ENCODE data around the gene PRSS21. TPM values are rescaled to one million over a fixed set of nuclear protein-coding genes. Genes with fewer than 3 reads are reported as not detected.

Gene PRSS21
- total RNA-seq, 1 donor from 2014 or later = not detected

DNA sequence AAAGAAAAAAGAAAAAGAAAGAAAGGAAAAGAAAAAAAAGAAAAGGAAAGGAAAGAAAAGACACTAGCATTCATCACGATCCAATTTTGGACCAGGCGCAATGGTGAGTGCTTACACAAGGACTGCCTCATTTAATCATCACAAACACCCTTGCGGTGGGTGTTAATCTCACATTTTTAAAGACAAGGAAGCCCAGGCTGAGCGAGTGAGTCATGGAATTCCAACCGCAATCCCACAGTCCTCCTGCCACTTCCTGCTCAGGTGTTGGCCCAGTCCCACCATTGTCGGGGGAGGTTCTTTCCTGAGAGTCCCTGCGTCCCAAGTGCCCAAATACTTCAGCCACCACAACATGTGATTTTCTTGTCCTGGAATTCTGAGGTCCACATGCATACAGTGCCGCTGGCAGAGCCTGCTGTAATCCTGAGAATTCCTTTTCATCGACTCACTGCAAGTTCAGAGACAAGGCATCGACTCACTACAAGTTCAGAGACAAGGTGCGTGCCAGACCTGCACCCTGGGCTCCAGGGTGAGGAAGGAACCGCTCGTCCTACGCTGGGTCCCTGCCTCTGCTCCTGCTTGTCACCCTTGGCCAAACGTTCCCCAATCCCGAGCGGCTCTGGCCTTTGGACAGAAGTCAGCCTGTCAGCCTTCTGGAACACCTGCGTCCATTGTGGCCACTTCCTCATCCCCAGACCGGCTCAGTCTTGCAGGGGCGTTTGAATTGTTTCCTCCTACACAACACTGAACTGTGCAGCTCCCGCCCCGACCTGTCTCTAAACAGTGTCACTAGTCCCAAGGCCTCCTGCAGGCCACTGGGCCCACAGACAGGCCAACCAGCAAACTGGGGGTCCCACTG, 18.8 kb downstream of the PRSS21 start:
- no peak for ATAC-seq
- intact Hi-C loops (cut with DNase I) = no loop called here
- DNase-seq (ENCODE audit: missing footprints) = no peak

DNA sequence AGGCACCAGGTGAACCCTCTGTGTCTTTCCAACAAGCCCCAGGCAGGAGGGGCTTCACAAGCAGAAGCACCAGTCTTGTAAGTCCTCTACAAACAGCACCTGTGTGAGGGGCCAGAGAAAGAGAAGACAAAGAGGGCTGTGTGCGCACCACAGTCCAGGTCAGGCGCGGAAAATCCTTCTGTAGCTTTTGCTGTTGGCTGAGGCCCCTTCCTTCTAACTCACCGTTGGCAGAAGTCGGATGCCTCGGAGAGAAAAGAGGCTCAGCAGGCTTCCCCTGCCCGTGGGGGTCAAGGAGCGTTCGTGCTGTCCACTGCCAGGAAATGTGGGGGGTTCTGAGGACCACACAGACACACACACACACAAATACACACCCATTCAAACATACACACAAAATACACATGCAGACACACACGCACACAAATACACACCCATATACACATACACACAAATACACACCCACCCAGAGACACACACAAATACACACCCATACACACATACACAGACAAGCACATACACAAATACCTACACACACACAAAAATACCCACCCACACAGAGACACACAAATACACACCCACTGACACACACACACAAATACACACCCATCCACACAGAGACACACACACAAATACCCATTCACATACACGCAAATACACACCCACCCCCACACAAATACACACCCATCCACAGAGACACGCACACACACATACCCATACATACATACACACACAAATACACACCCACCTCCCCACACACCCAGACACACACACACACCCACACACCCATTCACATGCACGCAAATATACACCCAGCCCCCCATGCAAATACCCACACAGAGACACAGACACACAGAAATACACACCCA, 19.8 kb downstream of the PRSS21 start:
- ATAC-seq = no peak
- DNase-seq (ENCODE audit: missing footprints) = no peak
- intact Hi-C loops (cut with DNase I) = no loop called here

DNA sequence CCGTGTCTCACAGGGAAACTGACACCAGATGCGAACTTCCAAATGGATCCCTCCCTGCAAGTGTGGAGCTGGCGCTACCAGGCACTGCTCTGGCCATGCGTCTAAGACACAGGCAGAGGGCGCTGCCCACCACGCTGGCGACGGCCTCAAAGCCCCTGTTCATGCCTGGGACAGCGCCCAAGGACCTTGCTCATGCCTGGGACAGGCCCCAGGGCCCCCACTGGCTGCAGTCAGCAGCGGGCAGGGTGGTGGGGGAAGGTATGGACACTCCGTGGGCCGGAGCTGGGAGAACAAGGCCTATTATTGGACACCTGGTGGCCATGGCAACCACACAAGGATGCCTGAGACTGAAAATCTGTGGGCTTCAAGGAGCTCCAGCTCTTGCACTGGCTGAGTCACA, 21.9 kb downstream of the PRSS21 start:
- ATAC-seq = peak; percentile 55
- intact Hi-C loops (cut with DNase I) = loop anchor here (1.0 kb wide), 1 partner anchor 29 kb away; no protein-coding TSS in a partner anchor
- DNase-seq (ENCODE audit: missing footprints) = no peak

DNA sequence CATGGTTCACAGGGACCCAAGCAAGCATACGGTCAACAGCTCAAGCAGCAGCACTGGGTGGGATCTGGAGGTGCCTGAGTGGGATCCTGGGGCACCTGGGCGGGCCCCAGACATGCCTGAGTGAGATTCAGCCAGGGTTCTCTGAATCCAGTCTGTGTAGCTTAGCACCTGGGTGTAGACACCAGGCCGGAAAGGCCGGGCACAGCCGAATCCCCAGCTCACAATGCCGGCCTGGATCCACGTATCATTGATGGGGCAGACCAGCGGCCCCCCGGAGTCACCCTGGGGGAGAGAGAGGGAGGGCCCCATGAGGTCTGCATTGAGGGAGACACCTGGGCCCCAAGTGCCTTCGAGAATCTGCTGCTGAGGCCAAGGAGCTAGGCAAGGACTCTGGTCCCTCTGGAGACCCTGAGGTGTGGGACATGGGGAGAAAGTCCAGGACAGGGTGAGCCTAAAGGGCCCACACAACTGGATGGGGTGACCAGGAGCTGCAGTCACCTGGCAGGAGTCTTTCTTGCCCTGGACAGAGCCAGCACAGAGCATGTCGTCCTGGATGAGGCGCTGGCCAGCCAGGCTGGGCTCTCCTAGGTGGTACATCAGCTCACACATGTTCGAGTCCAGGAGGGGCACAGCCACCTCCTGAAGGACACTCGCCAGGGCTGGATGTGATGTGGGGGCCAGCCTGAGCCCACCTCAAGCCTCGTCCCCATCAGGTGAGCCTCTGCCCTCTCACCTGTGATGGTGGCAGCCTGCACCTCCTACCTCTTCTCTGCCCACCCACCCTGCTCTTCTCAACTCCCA, 22.8 kb downstream of the PRSS21 start:
- no peak for ATAC-seq
- no peak for DNase-seq (ENCODE audit: missing footprints)
- intact Hi-C loops (cut with DNase I) = loop anchor here (1.0 kb wide), 1 partner anchor 28 kb away; no protein-coding TSS in a partner anchor

DNA sequence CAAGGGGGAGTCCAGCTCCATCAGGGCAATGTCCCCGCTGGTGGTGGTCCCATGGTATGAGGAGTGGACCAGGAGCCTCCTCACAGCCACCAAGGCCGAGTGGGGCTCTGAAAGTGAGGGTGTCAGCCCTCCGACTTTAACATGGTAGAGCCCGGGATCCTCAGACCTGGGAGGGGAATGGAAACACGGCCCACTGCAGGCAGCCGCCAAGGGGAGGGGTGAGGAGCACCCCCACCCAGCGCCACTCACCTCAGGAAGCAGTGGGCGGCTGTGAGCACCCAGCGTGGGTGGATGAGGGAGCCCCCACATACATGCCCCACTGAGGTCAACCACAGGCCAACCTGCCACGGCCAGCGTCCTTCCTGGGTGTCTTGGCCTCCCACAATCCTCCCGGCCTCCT, 23.9 kb downstream of the PRSS21 start:
- DNase-seq (ENCODE audit: missing footprints) = no peak
- intact Hi-C loops (cut with DNase I) = no loop called here
- no peak for ATAC-seq

DNA sequence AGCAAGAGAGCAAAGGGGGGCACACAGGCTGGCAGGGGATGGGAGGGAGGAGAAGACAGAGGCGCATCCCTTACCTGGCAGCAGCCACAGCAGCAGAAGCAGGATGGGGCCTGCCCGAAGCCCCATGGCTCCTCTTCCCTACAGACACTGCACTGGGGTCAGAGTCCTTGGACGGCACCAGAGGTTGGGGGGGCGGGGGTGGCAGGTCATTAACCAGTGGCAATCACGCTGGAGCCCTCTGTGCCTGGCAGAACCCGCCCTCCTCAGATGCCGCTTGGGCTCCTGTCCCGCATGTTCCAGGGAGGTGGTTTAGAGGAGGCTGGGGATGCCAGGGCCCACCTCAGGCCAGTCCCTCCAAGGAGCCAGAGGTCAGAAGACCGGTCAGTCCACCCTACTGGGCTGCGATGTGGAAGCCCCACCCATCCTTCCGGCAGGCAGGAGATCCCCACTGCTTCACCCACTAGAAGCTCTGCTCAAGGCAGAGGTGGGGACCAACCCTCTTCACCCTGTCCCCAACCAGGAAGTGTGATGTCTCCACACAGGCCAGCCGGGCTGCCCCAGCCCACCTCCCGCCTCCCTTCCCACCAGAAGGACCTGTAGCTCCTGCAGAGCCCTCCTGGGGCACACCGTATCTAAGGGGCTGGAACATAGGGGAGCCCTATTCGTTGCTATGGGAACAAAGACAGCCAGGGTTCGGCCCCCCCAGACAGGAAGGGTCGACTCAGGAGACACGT, 24.7 kb downstream of the PRSS21 start:
- DNase-seq (ENCODE audit: missing footprints) (no peak), ATAC-seq (no peak)
- intact Hi-C loops (cut with DNase I) = no loop called here

DNA sequence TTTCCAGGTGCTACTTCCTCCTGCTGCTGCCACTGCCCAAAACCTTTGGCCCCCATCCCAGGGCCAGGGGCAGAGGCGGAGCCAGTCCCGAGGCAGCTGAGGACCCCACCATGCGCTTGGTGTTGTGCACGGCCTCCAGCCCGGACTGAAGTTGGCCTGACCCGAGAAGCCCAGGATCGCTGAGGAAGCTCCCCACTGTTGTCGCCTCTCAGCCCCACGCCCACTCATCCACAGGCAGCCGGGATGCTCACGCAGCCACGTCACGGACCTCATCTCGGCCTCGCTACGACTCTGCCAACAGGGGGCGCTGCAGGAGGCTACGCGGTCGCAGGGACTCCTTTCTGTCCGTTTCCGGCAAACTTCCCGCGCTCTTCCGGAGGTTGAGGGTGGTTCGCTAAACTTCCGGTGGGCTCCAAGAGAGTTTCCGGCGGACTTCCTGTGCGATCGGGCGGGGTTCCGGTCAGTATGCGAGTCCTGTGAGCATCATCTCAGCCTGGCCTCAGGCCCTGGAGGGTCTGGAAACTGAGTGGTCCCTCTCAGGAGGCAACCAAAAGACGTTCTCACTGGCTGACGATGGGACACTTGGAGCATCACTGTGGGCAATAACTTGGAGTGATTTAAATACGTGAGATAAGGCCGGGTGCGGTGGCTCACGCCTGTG, 25.4 kb downstream of the PRSS21 start:
- no peak for ATAC-seq
- no peak for DNase-seq (ENCODE audit: missing footprints)
- intact Hi-C loops (cut with DNase I) = no loop called here

DNA sequence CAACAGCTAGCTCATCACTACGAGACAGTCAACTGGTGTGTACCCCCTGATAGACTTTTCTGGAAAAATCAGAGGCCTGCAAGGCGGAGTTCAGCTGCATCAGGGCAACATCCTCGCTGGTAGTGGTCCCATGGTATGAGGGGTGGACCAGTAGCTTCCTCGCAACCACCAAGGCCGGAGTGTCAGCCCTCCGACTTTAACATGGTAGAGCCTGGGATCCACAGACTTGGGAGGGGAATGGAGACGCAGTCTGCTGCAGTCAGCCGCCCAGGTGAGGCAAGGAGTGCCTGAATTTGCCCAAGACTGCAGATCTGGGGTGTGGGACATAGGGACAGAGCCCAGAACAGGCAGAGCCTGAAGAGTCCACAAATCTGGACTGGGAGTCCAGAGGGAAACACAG, 26.5 kb downstream of the PRSS21 start:
- no peak for DNase-seq (ENCODE audit: missing footprints)
- ATAC-seq = no peak
- intact Hi-C loops (cut with DNase I) = no loop called here

DNA sequence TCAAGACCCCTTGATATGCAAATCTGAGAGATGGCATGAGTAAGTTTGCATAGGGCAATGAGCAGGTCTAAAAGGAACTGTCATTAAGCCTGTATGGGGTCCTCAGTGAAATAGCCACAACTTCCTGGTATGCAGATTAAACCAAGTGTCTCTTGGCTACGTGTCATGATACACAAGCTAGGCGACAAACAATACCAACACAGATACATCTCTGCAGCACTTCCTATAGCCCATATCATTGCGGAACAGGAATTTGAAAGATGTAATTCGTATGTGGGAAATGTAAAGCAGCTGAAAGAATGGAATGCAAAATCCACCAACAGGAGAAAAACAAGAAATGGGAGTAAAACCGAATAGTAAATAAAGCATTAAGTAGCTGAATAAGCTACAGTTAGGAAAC, 28.1 kb downstream of the PRSS21 start:
- intact Hi-C loops (cut with DNase I) = no loop called here
- ATAC-seq (no peak), DNase-seq (ENCODE audit: missing footprints) (no peak)

DNA sequence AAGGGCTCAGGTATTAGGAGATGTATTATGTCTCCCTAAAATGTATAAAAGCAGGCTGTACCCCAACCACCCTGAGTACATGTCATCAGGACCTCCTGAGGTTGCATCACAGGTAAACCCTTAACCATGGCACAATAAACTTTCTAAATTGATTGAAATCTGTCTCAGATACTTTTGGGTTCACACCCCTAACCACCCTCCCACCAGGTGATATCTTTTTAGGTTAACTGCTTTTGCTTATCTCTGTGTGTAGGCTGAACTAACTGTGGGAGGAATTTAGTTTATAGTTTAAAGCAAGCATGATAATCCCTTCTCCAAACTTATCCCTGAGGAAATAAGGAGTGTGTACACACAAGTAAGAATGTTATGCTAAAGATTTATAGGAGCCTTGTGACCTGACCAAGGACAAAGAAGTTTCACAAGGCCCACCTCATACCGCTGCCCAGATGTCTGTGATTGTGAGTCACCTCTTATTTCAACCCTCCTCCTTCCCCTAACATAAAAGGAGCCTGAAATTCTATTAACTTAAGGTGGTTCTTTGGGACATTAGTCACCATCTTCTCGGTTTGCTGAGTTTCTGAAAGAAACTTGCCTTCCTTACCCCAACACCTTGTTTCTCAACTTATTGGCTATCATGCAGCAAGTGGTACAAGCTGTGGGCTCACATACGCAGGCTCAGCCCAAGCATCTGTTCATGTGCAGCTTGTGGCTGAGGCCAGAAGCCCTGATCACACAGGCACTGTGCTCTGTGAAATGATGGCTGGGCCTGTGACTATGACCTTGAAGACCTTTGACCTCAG, 29.7 kb downstream of the PRSS21 start:
- no peak for DNase-seq (ENCODE audit: missing footprints)
- ATAC-seq = no peak
- intact Hi-C loops (cut with DNase I) = no loop called here

DNA sequence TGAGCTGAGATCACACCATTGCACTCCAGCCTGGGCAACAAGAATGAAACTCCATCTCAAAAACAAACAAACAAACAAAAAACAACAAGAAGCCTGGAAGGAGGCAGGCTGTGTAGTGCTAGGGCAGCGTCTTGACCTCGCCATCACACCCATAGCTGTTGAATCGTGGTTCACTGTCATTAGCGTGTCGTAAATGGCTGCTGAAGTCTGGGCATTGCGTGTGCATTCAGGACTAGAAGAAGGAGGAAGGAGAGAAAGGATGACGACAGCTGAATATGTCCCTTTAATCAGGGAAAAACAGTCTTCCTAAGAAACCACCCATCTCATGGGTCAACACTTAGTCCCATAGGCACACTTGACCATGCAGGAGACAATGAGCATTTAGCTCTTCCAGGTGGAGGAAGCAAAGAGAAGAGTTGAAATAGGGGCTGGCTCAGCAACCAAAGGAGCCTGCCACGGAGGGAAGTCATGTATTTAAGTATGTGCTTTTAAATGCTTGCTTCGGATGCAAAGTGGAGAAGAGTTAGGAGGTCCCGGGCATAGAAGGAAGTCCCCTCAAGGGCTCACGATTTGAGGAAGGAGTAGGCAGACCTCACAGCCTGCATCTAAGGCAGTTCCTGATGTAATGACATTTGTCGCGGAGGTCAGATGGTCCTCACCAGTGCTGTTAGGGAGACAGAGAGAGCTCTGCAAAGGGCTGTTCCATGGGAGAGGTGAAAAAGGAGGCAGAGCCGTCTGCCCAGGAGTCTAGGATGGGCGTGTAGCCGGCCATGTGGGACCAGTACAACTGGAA, 32.1 kb downstream of the PRSS21 start:
- intact Hi-C loops (cut with DNase I) = no loop called here
- no peak for ATAC-seq
- DNase-seq (ENCODE audit: missing footprints) = no peak

DNA sequence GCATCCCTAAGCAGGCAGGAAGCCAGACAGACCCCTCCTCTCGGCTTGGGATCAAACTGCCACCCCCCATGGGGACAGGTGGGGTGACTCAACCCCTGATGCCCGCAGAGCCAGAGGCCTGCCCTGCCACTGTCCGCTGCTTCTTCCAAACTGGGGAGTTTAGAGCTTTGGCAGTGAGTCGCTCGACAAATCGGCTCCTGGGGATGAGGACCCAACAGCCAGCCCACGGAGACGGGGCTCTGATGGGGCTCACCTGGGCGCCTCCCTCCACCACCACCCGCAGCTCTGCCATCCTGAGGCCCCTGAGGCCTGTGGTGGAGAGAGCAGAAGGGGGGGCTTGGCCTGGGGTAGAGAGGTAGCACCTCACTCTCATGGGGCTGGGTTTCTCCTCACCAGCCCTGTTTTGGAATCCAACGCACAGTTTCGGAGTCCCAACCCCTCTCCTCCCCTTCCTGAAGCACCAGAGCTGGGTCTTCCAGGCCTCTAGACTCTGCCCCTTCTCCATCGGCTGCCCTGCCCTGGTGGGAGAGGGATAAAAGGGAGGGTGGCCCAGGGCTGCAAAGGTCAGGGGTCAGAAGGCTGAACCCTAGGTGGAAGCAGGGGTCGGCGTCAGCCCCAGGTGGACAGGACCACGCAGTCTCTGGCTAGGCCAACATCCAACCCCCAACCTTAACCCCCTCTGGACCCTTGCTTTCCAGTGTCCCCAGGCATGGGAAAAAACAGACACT, 35.1 kb downstream of the PRSS21 start:
- intact Hi-C loops (cut with DNase I) = no loop called here
- no peak for DNase-seq (ENCODE audit: missing footprints)
- no peak for ATAC-seq

DNA sequence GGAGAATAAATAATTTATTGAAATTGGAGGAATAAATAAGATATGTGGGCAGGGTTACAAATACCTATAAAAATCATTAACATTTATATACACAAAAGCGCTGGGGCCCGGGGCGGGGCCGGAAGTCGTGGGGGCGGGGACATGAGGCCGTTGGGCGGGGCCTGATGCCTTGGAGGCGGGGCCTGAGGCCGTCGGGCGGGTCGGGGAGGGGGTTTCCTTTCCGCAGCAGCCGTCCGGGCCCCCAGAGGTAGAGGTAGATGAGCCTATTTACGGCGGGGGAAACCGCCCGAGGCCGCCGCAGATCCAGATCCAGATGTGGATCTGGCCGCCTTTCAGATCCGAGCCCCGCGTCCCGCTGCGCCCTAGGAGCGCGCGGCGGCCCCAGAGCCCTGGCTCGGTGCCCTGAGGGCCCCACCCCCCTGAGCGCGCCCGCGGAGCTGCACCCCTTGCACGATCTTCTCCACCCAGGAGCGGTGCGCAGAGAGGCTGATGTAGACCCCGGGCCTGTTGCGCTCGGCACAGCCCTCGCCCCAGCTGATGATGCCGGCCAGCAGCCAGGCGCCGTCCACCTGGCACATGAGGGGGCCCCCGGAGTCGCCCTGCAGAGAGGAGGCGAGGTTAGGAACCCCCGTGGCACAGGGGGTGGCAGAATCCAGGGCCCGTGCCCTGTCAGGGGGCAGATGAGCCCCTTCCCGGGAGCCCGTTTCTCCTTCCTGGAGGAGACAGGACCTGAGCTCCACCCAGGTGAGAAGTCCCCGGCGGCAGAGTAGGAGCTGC, 35.9 kb downstream of the PRSS21 start:
- no peak for ATAC-seq
- intact Hi-C loops (cut with DNase I) = no loop called here

DNA sequence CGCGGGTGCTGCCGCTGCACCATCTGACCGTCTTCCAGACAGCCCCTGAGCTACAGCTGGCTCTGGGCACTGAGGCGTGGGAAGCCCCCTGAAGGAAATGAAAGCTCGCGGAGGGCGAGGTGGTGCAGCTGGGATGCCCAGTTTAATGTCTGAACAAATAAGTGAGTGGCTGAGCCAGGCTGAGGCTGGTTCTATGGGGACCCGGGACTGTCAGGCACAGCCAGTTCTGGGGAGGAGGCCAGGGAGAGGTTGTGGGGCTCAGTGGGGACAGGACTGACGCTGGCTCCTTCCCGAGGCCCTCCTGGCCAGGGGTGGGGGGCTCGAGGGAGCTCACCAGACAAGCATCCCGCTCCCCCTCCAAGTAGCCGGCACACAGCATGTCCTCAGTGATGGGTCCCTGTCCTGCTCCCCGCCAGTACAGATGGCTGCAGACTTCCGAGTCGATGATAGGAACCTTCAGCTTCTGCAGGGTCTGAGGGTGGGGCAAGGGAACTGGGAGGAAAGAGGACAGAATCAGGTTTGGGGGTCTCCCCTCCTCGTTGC, 36.6 kb downstream of the PRSS21 start:
- intact Hi-C loops (cut with DNase I) = no loop called here
- no peak for DNase-seq (ENCODE audit: missing footprints)

More for the DNA sequence above, 35.9 kb downstream of the PRSS21 start:
- DNase-seq (ENCODE audit: missing footprints) = no peak

More for the DNA sequence above, 36.6 kb downstream of the PRSS21 start:
- ATAC-seq = no peak

Measured in Right ventricle myocardium inferior (tissue), 1 donor.